GM12864 (cell line): ENCODE measurements around the gene SEMA3A.

ENCODE experiments used
- DNase-seq: peaks from one replicate; pipeline ENCODE4 v3.0.0-alpha.2; 2011; ENCODE audit warnings: low read depth
- H3K4me3 ChIP-seq: 2 replicates; pipeline ENCODE4 v1.5.1; 2011; ENCODE audit warnings: mild to moderate bottlenecking, low read depth, low read length, control low read depth
- TF ChIP-seq, protein P1 (sequence below): IDR thresholded peaks from 2 replicates; pipeline ENCODE4 v1.5.1; 2011; ENCODE audit warnings: low read depth, mild to moderate bottlenecking, moderate library complexity, low read length, control low read depth, inconsistent platforms; ENCODE audit errors: missing control alignments

Gene SEMA3A

DNA sequence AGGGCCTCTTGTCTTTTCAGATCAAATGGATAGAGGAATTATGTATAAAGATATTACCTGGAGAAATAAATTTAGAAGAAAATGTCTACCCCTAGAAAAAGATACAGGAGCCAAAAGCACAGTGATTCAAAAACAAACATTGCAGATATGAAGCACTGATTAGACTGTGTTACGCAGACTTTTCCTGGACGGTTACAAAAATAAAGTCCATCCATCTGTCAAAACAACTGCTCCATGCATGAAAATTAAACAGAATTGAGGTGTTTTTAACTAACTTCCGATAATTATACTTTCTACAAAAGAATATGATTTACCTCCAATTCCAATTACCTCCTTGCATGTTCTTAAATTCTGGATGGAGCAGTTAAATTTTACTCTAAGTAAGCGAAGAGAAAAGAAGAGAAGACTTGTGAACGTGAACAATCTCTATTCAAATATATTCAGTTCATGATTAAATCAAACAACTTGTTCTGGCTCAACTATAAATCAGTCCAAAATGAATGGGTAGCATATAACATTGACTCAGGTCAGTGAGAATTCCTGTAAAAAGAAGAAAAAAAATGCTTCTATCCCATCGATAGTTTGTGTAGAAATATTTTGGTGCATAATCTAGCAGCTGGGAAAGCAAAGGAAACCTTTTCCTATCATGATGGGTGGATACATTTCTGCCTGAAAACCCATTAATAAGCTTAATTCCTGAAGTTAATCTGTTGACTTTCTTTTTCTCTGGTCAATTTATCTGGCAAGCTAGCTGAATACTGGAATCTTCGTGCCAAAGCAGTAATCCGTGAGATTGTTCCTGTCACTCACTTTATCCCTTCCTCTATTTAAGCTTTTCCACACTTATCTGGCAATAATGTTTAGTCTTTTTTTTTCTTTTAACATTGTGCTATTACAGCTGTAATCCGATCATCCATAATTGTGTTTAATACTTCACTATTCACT, 80.4 kb downstream of the SEMA3A start:
- TF ChIP-seq, protein P1, sequence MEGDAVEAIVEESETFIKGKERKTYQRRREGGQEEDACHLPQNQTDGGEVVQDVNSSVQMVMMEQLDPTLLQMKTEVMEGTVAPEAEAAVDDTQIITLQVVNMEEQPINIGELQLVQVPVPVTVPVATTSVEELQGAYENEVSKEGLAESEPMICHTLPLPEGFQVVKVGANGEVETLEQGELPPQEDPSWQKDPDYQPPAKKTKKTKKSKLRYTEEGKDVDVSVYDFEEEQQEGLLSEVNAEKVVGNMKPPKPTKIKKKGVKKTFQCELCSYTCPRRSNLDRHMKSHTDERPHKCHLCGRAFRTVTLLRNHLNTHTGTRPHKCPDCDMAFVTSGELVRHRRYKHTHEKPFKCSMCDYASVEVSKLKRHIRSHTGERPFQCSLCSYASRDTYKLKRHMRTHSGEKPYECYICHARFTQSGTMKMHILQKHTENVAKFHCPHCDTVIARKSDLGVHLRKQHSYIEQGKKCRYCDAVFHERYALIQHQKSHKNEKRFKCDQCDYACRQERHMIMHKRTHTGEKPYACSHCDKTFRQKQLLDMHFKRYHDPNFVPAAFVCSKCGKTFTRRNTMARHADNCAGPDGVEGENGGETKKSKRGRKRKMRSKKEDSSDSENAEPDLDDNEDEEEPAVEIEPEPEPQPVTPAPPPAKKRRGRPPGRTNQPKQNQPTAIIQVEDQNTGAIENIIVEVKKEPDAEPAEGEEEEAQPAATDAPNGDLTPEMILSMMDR, result no peak
- no peak overlapping the region for H3K4me3 ChIP-seq
- DNase-seq, result no peak

DNA sequence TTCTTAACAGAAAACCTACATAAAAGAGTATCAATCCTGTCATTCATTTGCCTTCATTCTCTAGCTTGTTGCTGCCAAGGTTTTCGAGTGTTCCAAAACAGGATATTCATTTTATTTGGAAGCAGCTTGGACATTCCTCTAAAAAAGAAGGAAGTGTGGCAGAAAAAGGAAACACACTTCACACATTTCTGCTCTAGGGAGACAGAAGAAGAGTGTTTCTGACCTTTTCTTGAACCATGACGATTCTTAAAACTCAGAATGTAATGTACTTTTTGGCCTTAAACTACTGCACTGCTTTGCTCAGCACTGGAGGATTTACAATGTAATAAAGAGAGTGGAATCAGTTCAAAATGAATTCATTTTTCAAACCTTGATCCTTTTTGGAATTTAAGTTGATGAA, 81.3 kb downstream of the SEMA3A start:
- H3K4me3 ChIP-seq, result no peak overlapping the region
- TF ChIP-seq, protein P1, result no peak
- DNase-seq, result no peak

DNA sequence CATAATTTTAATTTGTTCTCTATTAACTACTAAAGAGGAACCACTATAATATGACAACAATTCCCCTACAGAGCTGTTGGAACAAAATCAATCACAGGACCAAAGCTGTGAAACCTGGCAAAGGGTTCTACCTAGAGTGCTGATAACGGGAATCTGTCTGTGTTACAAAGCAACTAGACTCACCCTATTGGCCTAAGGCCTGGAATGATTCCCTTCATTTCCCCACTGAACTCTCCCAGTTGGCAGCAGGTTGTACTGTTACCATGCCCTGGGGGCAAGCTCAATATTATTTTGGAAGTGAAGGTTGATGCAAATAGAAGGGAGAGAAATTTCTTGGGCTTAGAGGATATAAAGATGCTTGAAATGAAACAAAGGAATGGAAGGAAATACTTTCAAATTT, 81.8 kb downstream of the SEMA3A start:
- TF ChIP-seq, protein P1, result no peak
- no peak for DNase-seq

DNA sequence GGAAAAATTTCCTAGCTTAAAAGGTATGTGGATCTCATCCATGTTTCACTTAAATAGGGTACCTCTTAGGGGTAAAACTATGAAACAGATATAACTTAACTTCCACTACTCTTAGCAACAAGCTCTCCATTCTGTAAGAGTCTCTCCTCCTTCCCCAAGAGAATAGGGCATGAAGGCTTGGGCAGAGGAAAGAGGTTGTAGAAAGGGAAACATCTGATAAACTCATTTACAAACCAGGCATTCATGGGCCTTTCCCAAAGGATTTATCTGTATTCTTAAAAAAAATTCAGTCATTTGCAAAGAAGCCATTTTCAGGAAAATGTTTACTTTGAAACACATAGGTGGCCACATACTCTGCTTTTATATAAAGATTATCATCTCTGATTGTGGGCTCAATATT, 82.7 kb downstream of the SEMA3A start:
- DNase-seq, result no peak
- no peak overlapping the region for H3K4me3 ChIP-seq
- TF ChIP-seq, protein P1, result no peak

More for the DNA sequence above, 81.8 kb downstream of the SEMA3A start:
- no peak overlapping the region for H3K4me3 ChIP-seq

DNA sequence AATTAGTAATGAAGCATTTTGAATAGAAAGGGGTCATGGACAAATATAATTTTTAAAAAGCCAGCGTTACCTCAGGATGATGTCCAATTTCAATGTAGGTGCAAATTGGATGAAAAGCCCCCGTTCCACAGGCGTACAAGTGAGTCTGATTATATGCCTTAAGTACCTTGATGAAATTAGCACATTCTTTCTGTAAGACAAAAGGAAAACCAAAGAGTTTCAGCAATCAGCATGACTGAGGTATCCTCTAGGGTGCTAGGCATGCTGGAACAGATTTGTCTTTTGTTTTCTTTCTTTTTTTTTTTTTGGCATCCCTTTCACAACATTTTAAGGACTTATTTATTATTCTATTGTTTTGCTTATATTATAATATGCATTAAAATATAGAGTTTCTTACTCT, 84.2 kb downstream of the SEMA3A start:
- DNase-seq, result no peak
- TF ChIP-seq, protein P1, result no peak
- no peak overlapping the region for H3K4me3 ChIP-seq

DNA sequence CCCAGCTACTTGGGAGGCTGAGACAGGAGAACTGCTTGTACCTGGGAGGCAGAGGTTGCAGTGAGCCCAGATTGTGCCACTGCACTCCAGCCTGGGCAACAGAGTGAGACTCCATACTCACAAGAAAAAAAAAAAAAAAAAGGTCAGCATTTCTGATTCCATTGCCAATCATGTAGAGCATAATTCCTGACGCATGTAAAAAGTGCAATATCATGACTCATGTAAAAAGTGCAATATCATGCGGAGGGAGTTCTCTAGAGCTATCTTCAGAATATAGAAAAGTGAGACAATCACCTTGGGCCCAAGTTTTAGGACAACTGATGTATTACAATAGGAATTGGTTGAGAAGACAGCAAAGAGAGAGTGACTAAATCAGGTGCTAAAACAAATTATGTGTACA, 85.8 kb downstream of the SEMA3A start:
- no peak for DNase-seq
- TF ChIP-seq, protein P1, result no peak
- H3K4me3 ChIP-seq, result no peak overlapping the region

DNA sequence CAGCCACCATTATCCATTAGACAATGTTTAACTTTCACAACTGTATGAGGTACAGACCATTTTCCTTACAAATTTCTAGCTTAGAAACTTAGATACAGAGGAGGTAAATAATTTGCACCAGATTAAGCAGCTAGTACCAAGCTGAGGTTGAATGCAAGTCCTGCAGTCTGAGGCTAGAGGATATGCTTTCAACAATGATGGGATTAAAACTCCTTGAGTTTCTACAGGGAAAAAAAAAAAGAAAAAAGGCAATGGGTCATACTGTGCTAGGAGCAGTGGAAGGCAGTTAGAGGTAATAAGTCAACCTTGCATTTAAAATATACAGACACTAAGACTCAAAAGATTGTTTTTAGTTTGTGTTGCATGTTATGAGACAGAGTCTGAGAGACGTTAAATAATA, 86.5 kb downstream of the SEMA3A start:
- no peak overlapping the region for H3K4me3 ChIP-seq
- DNase-seq, result no peak
- TF ChIP-seq, protein P1, result no peak
